HCT116 (cell line): ENCODE data around the gene DEFB124. TPM values are rescaled to one million over a fixed set of nuclear protein-coding genes. Genes with fewer than 3 reads are reported as not detected.

ENCODE experiments used
- ATAC-seq: fragments of 200-7000 bp; cut with Tn5 transposase; 2 replicates; pipeline ENCODE4 v1.9.1; 2020; ENCODE audit warnings: mild to moderate bottlenecking, moderate library complexity
- BruUV-seq: library from RNA; stranded (reverse); fragments of 400-500 nt; replicated peaks from 2 replicates; lab custom pipeline; 2021; lab: Mats Ljungman, UMichigan
- CTCF ChIA-PET: fragments of 300-600 bp; sonication (Branson Sonifier 250); formaldehyde crosslinking; loops from one replicate; lab custom pipeline; 2021; ENCODE audit warnings: antibody characterized with exemption; lab: Charles Lee
- POLR2A ChIA-PET: fragments of 300-600, 350-600 bp; sonication (Branson Sonifier 250); formaldehyde crosslinking; loops from one replicate; lab custom pipeline; 2021; ENCODE audit warnings: antibody characterized with exemption; lab: Charles Lee
- RAD21 ChIA-PET, 2 experiments: fragments of 300-600 bp; sonication (Branson Sonifier 250); formaldehyde crosslinking; loops; one replicate each; lab custom pipeline; 2023; ENCODE audit warnings: low total read pairs in 2 of 2; ENCODE audit not compliant: uncharacterized antibody in 2 of 2, unreplicated experiment in 2 of 2, low non-redundant PET in 1 of 2; lab: Charles Lee
- DNase-seq: peaks from one replicate; pipeline ENCODE4 v3.0.0-alpha.2; 2010; ENCODE audit warnings: low read depth, low spot score
- H2AFZ ChIP-seq: fragments of 200-600 bp; shearing (Covaris generic), sonication (generic); 2 replicates; pipeline ENCODE4 v1.6.1; 2017; ENCODE audit warnings: low read depth, mixed run types, mixed read lengths, antibody characterized with exemption, low read length; ENCODE audit not compliant: poor library complexity, severe bottlenecking
- H3K27ac ChIP-seq: 2 replicates; pipeline ENCODE4 v1.5.1; 2012; ENCODE audit warnings: low read depth, low read length
- H3K27me3 ChIP-seq: fragments of 200-600 bp; sonication (generic); 2 replicates; pipeline ENCODE4 v1.6.1; 2016; ENCODE audit warnings: mixed run types, low read length, mixed read lengths; ENCODE audit not compliant: insufficient read depth
- H3K36me3 ChIP-seq, 2 experiments: fragments of 200-500 bp in 1 of 2; fragments of 200-600 bp in 1 of 2; sonication (Bioruptor generic) in 1 of 2; sonication (generic) in 1 of 2; 2 replicates each; pipeline versions ENCODE4 v1.5.1 to v1.6.1; 2014 to 2016; ENCODE audit warnings: low read length in 2 of 2, inconsistent platforms in 1 of 2, mixed read lengths in 1 of 2, mixed run types in 1 of 2; ENCODE audit not compliant: insufficient read depth in 2 of 2, control insufficient read depth in 1 of 2
- H3K4me1 ChIP-seq, 2 experiments: fragments of 200-600 bp in 1 of 2; sonication (generic) in 1 of 2; 2 replicates each; pipeline versions ENCODE4 v1.5.1 to v1.6.1; 2012 to 2017; ENCODE audit warnings: low read length in 2 of 2, inconsistent platforms in 1 of 2, mild to moderate bottlenecking in 1 of 2, mixed read lengths in 1 of 2, mixed run types in 1 of 2, moderate library complexity in 1 of 2; ENCODE audit not compliant: insufficient read depth in 2 of 2, control insufficient read depth in 1 of 2
- H3K4me2 ChIP-seq: fragments of 200-600 bp; sonication (generic); 2 replicates; pipeline ENCODE4 v1.6.1; 2017; ENCODE audit warnings: mixed run types, low read length, mixed read lengths
- H3K4me3 ChIP-seq, 2 experiments: fragments of 200-600 bp in 1 of 2; sonication (generic) in 1 of 2; replicated peaks in 1 of 2; 2 replicates each; pipeline ENCODE4 v1.5.1; 2011 to 2016; ENCODE audit warnings: low read length in 2 of 2, control low read depth in 1 of 2, low read depth in 1 of 2, mild to moderate bottlenecking in 1 of 2, mixed read lengths in 1 of 2, mixed run types in 1 of 2
- H3K79me2 ChIP-seq: fragments of 200-600 bp; sonication (generic); 2 replicates; pipeline ENCODE4 v1.6.1; 2017; ENCODE audit warnings: mild to moderate bottlenecking, mixed run types, low read length, moderate library complexity, mixed read lengths; ENCODE audit not compliant: insufficient read depth
- H3K9ac ChIP-seq: fragments of 200-600 bp; sonication (generic); 2 replicates; pipeline ENCODE4 v1.6.1; 2016; ENCODE audit warnings: low read length, mixed read lengths
- H3K9me2 ChIP-seq: fragments of 200-600 bp; sonication (generic), shearing (Covaris generic); 2 replicates; pipeline ENCODE4 v1.6.1; 2017; ENCODE audit warnings: mixed run types, mild to moderate bottlenecking, moderate library complexity; ENCODE audit not compliant: insufficient read depth
- H3K9me3 ChIP-seq, 2 experiments: fragments of 200-500 bp in 1 of 2; fragments of 200-600 bp in 1 of 2; sonication (Bioruptor generic) in 1 of 2; sonication (generic) in 1 of 2; 2 replicates each; pipeline ENCODE4 v1.6.1; 2014 to 2017; ENCODE audit warnings: low read length in 2 of 2, mixed read lengths in 2 of 2, inconsistent platforms in 1 of 2, low read depth in 1 of 2, mild to moderate bottlenecking in 1 of 2, mixed run types in 1 of 2, moderate library complexity in 1 of 2; ENCODE audit not compliant: control insufficient read depth in 1 of 2, insufficient read depth in 1 of 2
- H4K20me1 ChIP-seq: fragments of 200-600 bp; sonication (generic), shearing (Covaris generic); 2 replicates; pipeline ENCODE4 v1.6.1; 2017; ENCODE audit warnings: mixed run types, mild to moderate bottlenecking, moderate library complexity; ENCODE audit not compliant: insufficient read depth
- ATF3 ChIP-seq: IDR thresholded peaks from 2 replicates; pipeline ENCODE4 v1.6.1; 2012
- CTCF ChIP-seq, 3 experiments: fragments of 200-600 bp in 1 of 3; sonication (generic) in 1 of 3; IDR thresholded peaks in 2 of 3; conservative IDR thresholded peaks in 1 of 3; 2 replicates each; pipeline ENCODE4 v1.5.1; 2012 to 2017; ENCODE audit warnings: low read depth in 2 of 3, low read length in 2 of 3, antibody characterized with exemption in 1 of 3, borderline replicate concordance in 1 of 3, control low read depth in 1 of 3, mild to moderate bottlenecking in 1 of 3, mixed read lengths in 1 of 3, mixed run types in 1 of 3, moderate library complexity in 1 of 3; ENCODE audit not compliant: insufficient read depth in 1 of 3
- EGR1 ChIP-seq: IDR thresholded peaks from 2 replicates; pipeline ENCODE4 v1.6.1; 2012; ENCODE audit warnings: low read depth
- EZH2 ChIP-seq: fragments of 200-600 bp; sonication (generic); IDR thresholded peaks from 2 replicates; pipeline ENCODE4 v1.6.1; 2017; ENCODE audit warnings: antibody characterized with exemption, mixed run types
- EZH2phosphoT487 ChIP-seq: fragments of 200-600 bp; IDR thresholded peaks from 2 replicates; pipeline ENCODE4 v1.6.1; 2018; ENCODE audit warnings: antibody characterized with exemption, borderline replicate concordance
- FOSL1 ChIP-seq: IDR thresholded peaks from 2 replicates; pipeline ENCODE4 v1.6.1; 2012; ENCODE audit warnings: low read depth
- POLR2A ChIP-seq: IDR thresholded peaks from 2 replicates; pipeline ENCODE4 v1.7.0; 2011; ENCODE audit warnings: borderline replicate concordance; ENCODE audit not compliant: insufficient read depth, insufficient read length; ENCODE audit errors: extremely low read depth
- POLR2AphosphoS5 ChIP-seq: IDR thresholded peaks from 2 replicates; pipeline ENCODE4 v1.6.1; 2011; ENCODE audit warnings: mild to moderate bottlenecking, low read depth, low read length, moderate library complexity
- REST ChIP-seq: IDR thresholded peaks from 2 replicates; pipeline ENCODE4 v1.6.1; 2012; ENCODE audit warnings: low read depth
- SP1 ChIP-seq: IDR thresholded peaks from 2 replicates; pipeline ENCODE4 v1.6.1; 2012; ENCODE audit warnings: low read depth
- SRF ChIP-seq: IDR thresholded peaks from 2 replicates; pipeline ENCODE4 v1.6.1; 2012; ENCODE audit warnings: low read depth
- TCF7L2 ChIP-seq: IDR thresholded peaks from 2 replicates; pipeline ENCODE4 v1.7.0; 2011; ENCODE audit warnings: borderline replicate concordance, inconsistent platforms; ENCODE audit not compliant: insufficient read depth, insufficient read length; ENCODE audit errors: extremely low read depth
- ZBTB33 ChIP-seq: IDR thresholded peaks from 2 replicates; pipeline ENCODE4 v1.6.1; 2011; ENCODE audit warnings: mild to moderate bottlenecking, low read length, moderate library complexity; ENCODE audit not compliant: insufficient replicate concordance; ENCODE audit errors: extremely low read depth
- ZFX ChIP-seq: fragments of 450-650 bp; IDR thresholded peaks from 2 replicates; pipeline ENCODE4 v1.6.1; 2017
- ZNF274 ChIP-seq: fragments of 200-500 bp; sonication (Bioruptor generic); IDR thresholded peaks from 2 replicates; pipeline ENCODE4 v1.6.1; 2014; ENCODE audit warnings: mild to moderate bottlenecking, low read depth, low read length, inconsistent platforms
- intact Hi-C: fragments of 100-400 bp; cut with micrococcal nuclease; formaldehyde crosslinking; loops from 2 replicates; pipeline ENCODE4 v1.10.0; 2022
- total RNA-seq: library from RNA; stranded (reverse); gene quantifications from one replicate; pipeline ENCODE4 v1.2.1, GENCODE V29; 2021; ENCODE audit not compliant: unreplicated experiment

The DEFB124 gene
- total RNA-seq, 1 experiment from 2014 or later = not detected

- H3K79me2 ChIP-seq = no peaks in the 10 kb centered on the region
- POLR2A ChIA-PET = no interaction called here
- H3K9me3 ChIP-seq = no peaks in the 10 kb centered on the region
- RAD21 ChIA-PET = no interaction called here
- no peaks in the 10 kb centered on the region for H3K36me3 ChIP-seq
- no peak overlapping the region for H3K4me3 ChIP-seq
- H2AFZ ChIP-seq = no peak overlapping the region
- no peak overlapping the region for H3K4me2 ChIP-seq
- no TSS peak for BruUV-seq
- no peaks in the 10 kb centered on the region for H4K20me1 ChIP-seq
- TF ChIP-seq REST (no peak), TCF7L2 (no peak), SP1 (no peak), POLR2AphosphoS5 (no peak), FOSL1 (no peak), POLR2A (no peak), EGR1 (no peak), ZFX (no peak), ZNF274 (no peak), ATF3 (no peak), SRF (no peak), CTCF (IDR thresholded peaks at IDR 0.05 in 2 of 3, conservative IDR thresholded peaks at IDR 0.05 in 1 of 3; ENCODE audit: borderline replicate concordance in 1 of 3, insufficient read depth in 1 of 3, low read depth in 2 of 3, low read length in 2 of 3) (no peak), EZH2phosphoT487 (no peak), EZH2 (no peak), ZBTB33 (no peak)
- CTCF ChIA-PET = no interaction called here
- no peaks in the 10 kb centered on the region for H3K9me2 ChIP-seq
- no peaks in the 10 kb centered on the region for H3K4me1 ChIP-seq
- no peak overlapping the region for H3K27ac ChIP-seq
- H3K27me3 ChIP-seq = no peaks in the 10 kb centered on the region
- ATAC-seq (no peak), DNase-seq (no peak)
- intact Hi-C loops = no loop called here
- H3K9ac ChIP-seq = no peak overlapping the region
Observed at GRCh38 chr20:31476294-31476585, 1.3 kb upstream of the DEFB124 start.
